HG03280 (cell line): ENCODE measurements around the gene USP13.

Experiments used
- ATAC-seq: cut with Tn5 transposase; IDR thresholded peaks from one replicate; pipeline ENCODE4 v1.9.1; 2021; ENCODE audit warnings: mild to moderate bottlenecking, moderate library complexity; ENCODE audit not compliant: unreplicated experiment

Gene USP13

DNA sequence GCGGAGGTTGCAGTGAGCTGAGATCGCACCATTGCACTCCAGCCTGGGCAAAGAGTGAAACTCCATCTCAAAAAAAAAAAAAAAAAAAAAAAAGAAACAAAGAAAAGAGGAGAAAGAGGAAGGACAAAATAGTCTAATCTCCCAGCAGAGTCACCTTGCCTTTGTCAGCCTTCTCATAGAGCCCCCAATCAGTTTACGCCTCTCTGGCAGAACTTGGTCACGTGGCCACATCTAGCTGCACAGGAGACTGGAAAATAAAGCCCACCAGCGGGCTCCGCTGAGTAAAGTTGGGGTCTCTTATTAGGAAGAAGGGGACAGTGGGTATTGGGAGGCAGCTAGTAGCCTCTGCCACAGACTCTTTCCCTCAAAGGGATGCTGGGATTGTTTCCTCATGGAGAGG lies 41.9 kb downstream of the USP13 start:
- no peak for ATAC-seq

DNA sequence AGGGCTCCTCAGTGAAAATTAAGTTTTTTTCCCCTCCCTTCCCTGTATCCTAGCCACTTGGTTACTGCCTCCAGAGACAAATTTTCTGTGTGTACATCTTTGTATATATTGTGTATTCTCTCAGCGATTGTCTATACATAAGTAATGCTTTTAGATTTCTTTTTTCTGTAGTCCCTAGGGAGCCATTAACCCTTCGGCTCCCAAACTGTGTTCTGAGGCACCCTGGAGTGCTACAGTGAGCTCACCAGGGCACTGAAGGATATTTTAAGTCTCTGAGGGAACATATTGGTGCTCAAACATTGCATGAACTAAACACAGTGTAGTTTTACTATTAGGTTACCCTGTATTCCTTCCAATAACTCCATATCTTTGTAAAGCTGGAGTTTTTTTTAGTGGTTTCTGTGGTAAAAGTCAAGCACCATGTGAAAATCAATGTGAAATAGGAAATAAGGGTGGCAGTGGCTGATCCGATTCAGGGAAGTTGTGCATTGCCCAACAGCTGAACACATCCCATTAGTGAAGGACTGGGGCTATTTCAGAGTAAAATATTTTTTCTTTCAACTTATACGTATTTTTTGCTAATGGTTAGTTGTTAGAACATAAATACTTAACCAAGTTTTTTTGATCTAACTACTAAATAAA lies 43.0 kb downstream of the USP13 start:
- no peak for ATAC-seq

DNA sequence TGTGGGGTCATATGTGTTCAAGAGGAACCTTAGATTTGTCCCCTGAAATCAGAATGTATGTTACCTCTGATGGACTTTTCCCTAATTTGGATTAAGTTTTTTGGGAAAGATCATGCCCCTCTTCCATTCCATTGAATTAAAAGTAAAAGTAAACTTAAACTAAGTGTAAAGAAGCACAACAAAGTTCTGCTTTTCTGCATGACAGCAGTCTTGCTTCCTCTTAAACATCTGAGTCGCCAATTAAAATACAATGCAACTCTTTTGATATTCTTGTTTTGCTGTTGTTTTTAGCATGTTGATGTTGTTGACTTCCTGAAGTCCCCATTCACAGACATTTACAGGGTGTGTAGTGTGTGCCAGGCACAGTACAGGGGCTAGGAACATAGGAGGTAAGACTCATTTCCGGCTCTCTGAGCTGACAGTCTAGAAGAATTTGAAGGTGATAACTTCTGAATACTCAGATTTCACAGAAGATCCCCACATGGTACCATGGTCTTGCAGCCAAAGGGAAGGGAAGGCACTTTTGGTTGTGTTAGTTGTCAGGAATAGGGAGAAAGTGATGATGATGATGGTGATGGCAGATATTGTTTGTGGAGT lies 45.0 kb downstream of the USP13 start:
- ATAC-seq, result no peak

DNA sequence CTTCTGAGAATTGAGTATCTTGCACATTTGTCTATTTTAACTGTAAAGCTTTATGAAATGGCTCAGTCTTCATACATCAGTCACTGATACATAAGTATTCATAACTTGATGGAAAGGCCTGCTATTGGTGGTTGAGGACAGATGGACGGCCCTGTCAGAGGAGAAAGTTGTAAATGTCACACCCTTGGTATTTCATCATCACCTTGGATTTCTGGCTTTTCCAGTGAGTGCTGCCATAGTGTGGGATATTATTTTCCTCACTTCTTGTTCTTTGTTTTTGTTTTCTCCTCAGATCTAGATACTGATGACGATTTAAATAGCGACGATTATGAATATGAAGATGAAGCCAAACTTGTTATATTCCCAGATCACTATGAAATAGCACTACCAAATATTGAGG lies 47.9 kb downstream of the USP13 start:
- no peak for ATAC-seq

DNA sequence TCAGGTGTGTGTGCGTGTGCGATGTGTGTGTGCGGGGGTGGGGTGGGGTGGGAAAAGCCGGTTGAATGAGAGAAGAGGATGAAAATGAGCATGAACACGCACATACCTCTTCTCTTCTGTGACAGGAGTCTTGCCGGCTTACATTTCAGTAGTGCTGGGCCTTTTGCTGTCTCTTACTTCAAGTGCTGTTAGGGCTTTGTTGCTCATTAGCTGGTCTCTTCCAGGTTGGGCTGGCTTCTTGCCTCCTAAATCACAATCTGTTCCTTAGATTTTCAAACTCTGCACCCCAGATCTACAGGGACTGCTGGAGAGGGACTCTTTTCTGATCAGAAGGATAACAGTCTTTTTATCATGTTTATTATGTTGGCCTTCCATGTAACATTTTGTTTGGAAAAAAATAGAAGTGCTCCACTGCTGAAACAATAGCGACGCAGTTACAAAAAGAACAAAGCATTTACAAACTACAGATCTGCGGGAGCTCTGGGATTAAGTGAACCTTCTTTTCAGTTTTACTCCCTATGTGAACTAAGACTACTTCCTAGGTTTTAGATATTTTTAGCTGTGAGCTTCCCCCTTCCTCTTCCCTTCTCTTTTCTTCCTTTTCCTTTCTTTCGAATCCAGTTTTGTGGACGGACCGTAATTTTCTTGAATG lies 48.5 kb downstream of the USP13 start:
- ATAC-seq, result no peak

DNA sequence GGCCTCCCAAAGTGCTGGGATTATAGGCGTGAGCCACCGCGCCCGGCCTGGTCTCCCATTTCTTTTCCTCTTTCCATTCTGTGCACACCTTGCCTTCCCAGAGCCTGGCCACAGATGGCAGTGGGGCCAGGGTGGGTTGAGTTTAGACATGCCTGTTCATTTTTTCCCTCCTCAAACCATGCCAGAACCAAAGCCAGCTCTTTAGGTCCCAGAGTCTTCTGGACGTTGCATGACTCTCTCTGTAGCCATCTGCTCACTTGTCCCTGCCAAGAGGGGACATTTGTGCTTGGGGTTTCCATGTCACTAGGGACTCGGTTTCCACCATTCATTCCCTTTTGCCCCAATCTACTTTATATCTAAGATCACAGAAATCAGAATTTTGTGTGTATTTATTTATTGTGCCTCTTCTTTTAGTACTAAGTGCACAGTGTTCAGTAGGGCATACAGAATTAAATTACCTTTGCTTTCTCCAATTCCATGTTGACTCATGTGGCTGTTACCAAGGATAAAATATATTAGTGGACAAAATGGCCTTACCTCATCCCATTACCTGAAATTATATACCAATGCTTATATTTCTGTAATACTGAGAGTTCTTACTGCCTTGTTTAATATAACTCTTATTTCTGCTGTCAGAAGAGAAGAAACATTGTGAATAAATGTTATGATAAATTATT lies 49.6 kb downstream of the USP13 start:
- ATAC-seq, result no peak

DNA sequence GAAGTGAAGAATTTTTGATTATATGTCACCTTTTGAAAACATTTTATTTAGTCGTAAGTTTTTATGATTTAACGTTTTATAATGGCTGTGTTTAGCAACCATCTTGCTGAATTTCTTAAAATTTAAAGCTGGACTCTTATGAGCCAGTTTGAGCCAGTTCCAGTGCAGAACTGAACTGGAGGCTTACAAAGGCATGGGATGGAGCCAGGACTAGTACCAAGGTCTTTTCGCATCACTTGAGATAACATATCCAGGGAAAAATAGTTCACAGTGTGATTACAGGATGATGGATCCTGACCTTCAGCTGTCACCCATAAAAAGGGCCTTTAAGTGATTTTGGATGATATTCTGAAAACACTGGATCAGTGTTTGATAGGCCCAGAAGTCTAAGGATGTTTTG lies 51.0 kb downstream of the USP13 start:
- no peak for ATAC-seq

DNA sequence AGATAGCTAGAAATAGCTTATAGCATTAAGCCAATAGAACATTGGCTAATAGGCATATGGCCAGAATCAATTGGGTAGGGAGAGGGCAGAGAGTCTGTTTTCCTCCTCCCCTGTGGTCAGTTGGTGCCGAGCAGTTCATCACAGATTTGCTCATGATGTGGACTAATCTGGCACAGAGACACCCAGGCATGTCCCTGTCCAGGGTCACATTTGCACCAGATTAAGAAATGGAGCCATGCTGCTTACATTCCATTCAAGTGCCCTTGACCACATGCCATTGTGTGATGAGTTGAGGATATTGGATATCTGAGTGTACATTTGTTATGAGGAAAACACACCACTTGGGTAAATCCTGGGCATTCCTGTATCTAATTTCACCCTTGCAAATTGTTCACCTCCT lies 53.4 kb downstream of the USP13 start:
- no peak for ATAC-seq

DNA sequence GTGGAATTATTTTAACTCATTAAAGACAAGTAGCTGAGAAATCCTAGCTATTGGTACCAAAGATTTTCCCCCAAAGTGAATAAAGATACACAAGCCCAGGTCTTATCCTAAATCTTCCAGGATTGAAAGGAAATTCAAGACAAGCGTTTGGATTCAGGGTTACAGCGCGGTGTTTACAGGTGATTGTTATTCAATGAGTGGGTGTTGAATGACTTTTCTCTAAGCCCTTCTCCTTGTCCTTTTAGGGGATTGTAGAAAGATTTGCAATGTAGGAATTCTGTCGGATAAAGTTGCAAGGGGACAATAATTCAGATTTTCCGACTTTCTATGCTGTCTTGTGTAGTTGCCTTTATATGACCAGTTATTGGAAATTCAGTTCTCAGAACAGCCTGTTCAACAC lies 57.2 kb downstream of the USP13 start:
- ATAC-seq, result no peak

DNA sequence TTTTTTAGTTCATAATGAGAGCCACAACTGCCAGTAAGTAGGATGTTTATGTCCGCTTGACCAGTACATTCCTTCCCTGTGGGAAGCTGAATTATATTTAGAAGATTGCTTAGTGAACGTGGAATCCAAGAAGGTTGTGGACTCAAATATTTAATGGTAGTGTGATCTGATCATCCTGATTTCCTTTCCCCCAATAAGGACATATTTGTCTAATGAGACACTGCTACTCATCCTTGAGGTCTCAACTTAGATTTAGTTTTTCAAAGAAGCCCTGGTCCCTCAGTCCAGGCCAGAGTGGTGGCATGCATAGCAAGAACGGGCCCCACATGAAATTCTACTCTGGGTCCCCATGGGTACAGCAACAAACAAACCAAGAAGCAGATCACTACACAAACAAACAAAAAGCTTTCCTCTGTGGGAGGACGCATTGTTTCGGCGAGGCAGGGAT lies 60.8 kb downstream of the USP13 start:
- no peak for ATAC-seq

DNA sequence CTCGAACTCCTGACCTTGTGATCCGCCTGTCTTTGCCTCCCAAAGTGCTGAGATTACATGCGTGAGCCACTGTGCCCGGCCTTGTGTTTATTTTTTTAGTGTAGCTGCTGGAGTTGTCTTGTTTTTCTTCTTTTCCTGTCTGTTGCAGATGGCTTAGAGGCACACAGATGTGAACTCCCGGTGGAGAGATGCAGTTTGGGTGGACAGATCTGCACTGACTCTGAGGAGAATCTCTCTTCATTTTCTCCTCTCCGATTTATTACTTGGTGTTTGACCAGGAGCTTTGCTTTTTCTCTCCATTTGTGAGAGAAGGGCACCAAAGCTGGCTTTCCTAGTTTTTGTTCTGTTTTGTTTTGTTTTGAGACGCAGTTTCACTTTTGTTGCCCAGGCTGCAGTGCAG lies 62.7 kb downstream of the USP13 start:
- no peak for ATAC-seq

DNA sequence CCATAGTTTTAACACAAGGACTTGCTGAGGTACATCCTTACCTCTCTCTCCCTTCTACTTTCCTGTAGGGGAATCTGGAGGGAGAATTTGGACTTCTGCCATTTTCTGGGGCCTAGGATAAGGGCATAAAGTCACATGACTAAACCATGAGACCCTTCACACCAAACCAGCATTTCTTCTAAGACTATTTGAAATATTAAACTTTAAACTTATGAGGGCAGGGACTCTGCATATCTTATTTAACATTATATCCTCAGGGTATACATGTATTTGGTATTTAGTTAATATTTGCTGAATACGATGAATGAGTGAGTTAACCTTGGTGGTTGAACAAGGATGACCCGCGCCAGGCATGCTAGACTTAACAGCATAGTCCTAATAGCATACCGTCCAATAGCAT lies 63.4 kb downstream of the USP13 start:
- ATAC-seq, result no peak

DNA sequence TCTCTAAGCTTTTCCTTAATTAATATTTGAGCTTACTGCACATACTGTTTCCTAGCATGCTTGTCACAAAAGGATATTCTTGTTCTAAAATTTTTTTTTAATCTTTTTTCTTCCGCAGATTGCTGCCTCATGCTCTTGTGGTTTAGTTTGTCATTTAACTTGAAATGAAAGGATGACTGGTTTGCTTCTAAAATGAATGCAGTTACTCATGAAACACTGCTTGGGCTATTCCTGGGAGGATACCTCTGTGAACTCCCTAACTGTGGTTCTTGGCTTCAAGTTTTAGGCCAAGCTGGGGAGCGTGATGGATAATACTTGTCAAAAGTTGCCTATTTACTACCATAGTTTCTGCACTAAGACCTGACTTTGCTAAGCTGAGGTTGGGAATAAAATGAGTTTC lies 64.0 kb downstream of the USP13 start:
- ATAC-seq, result no peak

DNA sequence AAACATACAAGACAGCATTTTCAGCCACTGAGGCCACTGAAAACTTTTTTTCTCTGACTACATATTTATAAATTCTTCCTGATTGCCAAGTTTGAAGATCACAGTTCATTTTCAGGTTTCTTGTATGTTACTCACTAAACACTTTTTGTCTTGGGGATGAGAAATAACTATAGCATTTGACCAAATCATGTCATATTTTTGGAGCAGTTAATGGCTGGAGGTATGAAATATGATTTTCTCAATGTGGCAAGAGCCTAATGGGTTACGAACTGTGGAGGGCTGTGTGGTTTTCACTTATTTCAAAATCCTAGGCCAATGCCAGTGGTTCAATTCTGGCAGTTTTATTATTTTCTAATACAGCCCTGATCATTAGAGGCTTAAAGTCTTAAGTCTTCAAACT lies 64.4 kb downstream of the USP13 start:
- ATAC-seq, result no peak

DNA sequence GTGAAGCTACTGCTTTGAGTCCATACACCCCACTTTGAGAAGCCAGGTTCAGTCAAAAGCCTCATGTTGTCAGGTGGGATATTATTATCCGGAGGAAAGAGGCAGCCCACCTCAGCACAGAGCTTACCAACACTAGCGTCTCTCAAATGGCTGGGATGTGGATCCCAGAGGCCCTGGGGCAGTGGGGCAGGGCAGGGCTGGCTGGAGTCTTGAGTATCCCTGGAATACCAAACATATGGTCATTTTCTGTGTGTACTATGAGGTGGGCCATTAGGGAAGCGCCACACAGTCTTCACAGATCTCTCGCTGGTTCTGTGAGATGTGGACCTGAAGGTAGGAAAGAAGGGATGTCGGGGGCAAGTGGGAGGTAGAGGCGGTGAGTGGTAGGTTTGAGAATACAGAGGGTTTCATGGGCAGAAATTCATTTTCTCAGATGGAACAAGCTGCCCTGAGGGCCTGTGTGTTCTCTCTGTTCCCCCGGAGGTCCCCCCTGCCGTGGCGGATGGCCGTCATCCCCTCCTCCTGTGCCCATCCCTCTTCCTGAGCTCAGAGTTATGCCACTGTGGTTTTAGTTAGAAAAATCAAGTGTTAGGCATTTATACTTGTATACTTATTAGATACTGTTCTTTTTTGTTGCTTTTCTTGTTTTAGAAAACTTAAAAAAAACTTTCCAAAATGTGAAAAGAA lies 66.4 kb downstream of the USP13 start:
- no peak for ATAC-seq

DNA sequence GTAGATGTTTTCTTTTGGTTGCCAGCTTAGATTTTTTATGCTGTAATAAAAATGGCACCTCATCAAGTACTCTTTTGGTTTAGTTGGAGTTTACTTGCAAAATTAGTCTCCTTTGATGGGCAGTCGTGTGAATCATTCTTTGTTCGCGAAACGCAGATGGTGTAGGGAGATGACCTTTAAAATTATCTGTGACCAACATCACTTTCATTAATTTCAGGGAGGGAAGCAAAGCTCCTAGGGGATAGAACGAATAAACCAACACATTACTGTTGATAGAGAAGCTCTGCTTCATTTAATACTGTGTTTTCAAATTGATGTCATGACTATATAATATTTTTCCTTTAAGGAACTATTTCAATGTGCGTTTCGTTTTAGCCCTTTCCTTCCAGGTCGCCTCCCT lies 67.4 kb downstream of the USP13 start:
- ATAC-seq, result no peak

DNA sequence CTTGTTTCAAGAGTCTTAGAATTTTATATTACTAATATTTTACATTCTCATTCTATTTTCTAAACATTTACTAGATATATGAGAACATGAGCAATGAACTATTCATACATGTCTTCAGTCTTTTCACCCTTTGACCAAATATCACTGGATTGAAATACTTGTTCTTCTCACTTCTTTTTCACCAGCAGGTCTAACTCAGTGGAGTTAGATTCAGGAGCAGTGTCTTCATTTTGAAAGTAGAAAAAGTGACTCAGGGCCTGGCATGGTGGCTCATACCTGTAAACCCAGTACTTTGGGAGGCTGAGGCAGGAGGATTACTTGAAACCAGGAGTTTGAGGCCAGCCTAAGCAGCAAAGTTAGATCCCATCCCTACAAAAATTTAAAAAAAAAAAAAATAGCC lies 70.8 kb downstream of the USP13 start:
- no peak for ATAC-seq

DNA sequence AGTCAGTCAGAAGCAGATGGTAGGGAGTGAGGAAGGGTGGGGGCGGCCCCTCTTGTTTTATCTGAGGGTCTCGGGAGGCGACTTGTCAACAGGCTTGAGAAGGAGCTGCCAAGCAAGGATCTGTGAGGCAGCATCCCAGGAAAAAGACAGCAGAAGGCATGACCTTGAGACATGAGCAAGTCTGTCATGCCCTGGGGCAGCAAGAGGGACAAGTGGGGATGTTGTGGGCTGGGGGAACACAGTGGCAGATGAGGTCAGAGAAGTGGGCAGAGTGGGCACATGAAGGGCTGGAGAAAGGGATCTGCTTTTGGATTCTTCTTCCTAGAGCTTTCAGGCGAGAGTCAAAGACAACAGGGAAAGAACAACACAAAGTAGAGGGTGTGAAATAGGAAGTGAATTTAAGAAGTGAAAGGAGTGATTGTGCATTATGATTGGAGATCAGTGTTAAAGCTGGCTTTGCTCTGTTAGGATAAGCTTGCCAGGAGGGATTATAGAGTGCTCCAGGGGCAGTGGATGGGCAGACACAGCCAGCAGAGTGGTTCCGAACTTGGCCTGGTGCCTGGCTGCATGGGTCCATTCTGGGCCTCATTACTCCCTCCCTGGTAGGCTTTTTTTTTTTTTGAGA lies 73.3 kb downstream of the USP13 start:
- ATAC-seq, result no peak

DNA sequence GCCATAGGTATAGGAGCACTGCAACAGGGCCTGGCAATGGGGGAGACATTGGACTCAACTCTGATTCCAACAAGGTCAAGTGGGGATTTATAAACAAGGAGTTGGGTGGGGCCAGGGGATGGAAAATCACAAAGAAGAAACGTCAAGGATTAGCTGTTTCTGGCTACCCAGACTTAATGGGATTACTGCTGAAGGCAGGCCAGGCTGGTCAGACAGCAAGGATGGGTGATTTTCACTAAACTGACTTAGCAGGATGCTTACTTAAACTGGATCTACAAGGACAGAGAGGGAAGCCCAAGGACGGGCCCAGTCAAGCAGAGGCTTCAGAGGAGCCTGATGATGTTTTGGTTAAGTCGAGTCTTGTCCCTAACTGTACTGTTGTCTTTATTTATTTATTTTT lies 76.2 kb downstream of the USP13 start:
- no peak for ATAC-seq

DNA sequence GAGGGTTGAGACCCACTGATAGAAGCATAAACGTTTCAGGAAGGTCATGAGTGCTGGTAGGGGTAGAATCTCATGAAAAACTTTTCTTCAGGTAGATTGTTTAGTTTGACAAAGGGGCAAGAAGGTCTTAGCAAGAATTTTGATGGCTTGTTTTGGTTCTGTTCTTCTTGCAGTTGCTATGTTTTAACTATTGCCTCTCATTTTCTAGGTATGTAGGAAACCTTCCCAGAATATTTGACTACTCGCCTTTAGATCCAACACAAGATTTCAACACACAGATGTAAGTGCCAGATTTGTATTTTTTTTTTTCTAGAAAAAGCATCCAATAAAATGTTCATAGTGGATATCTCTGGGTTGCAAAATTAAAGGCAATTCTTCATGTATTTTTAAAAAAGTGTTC lies 77.1 kb downstream of the USP13 start:
- ATAC-seq, result no peak

DNA sequence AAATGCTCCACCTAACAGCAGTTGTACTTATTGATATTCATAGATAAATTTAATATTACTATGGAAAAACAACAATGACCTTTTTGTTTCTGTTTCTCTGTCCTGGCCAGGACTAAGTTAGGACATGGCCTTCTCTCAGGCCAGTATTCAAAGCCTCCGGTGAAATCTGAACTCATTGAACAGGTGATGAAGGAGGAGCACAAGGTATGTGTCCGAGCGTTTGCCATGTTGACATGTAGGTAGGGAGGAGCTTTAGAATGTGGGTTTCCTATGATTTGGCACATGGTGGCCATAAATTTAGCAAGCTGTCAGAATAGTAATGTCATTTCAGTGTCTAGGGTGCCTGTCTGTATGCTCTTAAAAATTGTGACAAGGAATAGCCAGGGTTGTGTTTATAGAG lies 77.7 kb downstream of the USP13 start:
- ATAC-seq, result no peak
